ENCODE results near the gene MUC5B. TPM values are rescaled to one million over a fixed set of nuclear protein-coding genes. Genes with fewer than 3 reads are reported as not detected.

Gene MUC5B
- total RNA-seq, 3 donors from 2014 or later: 2.0 to 6.9 TPM; not detected in 1

GRCh38 chr11:1234054-1234720 is 11.3 kb downstream of the MUC5B start:
- intact Hi-C loops (cut with DNase I; ENCODE audit: low total_unique reads): no loop called here
- Histone ChIP-seq H3K36me3 (no peaks in the 10 kb centered on the region), H3K4me1 (no peaks in the 10 kb centered on the region), H3K27me3 (peaks cover 0 to 41% of the 10 kb centered on the region in 2 donors), H3K27ac (no peak overlapping the region), H3K9me3 (no peaks in the 10 kb centered on the region), H3K4me3 (no peak overlapping the region)
- no peak for DNase-seq (ENCODE audit: low spot score in 2 of 2)
- TF ChIP-seq POLR2AphosphoS5 (IDR thresholded peaks at IDR 0.05) (no peak), CTCF (IDR thresholded peaks at IDR 0.05) (no peak), POLR2A (IDR thresholded peaks at IDR 0.05) (no peak)

- Histone ChIP-seq H3K27ac (no peak overlapping the region), H3K27me3 (peaks cover 0 to 34% of the 10 kb centered on the region in 2 donors), H3K36me3 (no peaks in the 10 kb centered on the region), H3K9me3 (no peaks in the 10 kb centered on the region), H3K4me1 (no peaks in the 10 kb centered on the region), H3K4me3 (no peak overlapping the region)
- DNase-seq (ENCODE audit: low spot score in 2 of 2): no peak
- TF ChIP-seq POLR2AphosphoS5 (IDR thresholded peaks at IDR 0.05): no peak
- intact Hi-C loops (cut with DNase I; ENCODE audit: low total_unique reads): no loop called here
Observed at GRCh38 chr11:1234771-1235305, 12.0 kb downstream of the MUC5B start.

GRCh38 chr11:1235306-1235900 is 12.5 kb downstream of the MUC5B start:
- H3K27ac ChIP-seq: no peak overlapping the region
- H3K36me3 ChIP-seq: no peaks in the 10 kb centered on the region
- intact Hi-C loops (cut with DNase I; ENCODE audit: low total_unique reads): no loop called here
- H3K4me3 ChIP-seq: no peak overlapping the region
- H3K9me3 ChIP-seq: no peaks in the 10 kb centered on the region
- no peak for DNase-seq (ENCODE audit: low spot score in 2 of 2)
- H3K27me3 ChIP-seq: peaks cover 0 to 29% of the 10 kb centered on the region in 2 donors
- H3K4me1 ChIP-seq: no peaks in the 10 kb centered on the region
- TF ChIP-seq POLR2AphosphoS5 (IDR thresholded peaks at IDR 0.05): no peak
- TF ChIP-seq CTCF (IDR thresholded peaks at IDR 0.05): no peak
- no peak for TF ChIP-seq POLR2A (IDR thresholded peaks at IDR 0.05)

- Histone ChIP-seq H3K9me3 (no peaks in the 10 kb centered on the region), H3K4me3 (no peak overlapping the region), H3K27ac (no peak overlapping the region), H3K27me3 (peaks cover 0 to 24% of the 10 kb centered on the region in 2 donors), H3K4me1 (no peaks in the 10 kb centered on the region), H3K36me3 (no peaks in the 10 kb centered on the region)
- DNase-seq (ENCODE audit: low spot score in 2 of 2): no peak
- TF ChIP-seq CTCF (IDR thresholded peaks at IDR 0.05): no peak
- TF ChIP-seq POLR2AphosphoS5 (IDR thresholded peaks at IDR 0.05): no peak
- no peak for TF ChIP-seq POLR2A (IDR thresholded peaks at IDR 0.05)
- intact Hi-C loops (cut with DNase I; ENCODE audit: low total_unique reads): loop anchor here (1.0 kb wide), 1 partner anchor 24 kb away; no protein-coding TSS in a partner anchor
Observed at GRCh38 chr11:1235901-1236315, 13.0 kb downstream of the MUC5B start.

- Histone ChIP-seq H3K9me3 (no peaks in the 10 kb centered on the region), H3K4me1 (no peaks in the 10 kb centered on the region), H3K27ac (no peak overlapping the region), H3K27me3 (peaks cover 0 to 18% of the 10 kb centered on the region in 2 donors), H3K4me3 (no peak overlapping the region), H3K36me3 (no peaks in the 10 kb centered on the region)
- no peak for DNase-seq (ENCODE audit: low spot score in 2 of 2)
- TF ChIP-seq CTCF (IDR thresholded peaks at IDR 0.05): no peak
- TF ChIP-seq POLR2AphosphoS5 (IDR thresholded peaks at IDR 0.05): no peak
- TF ChIP-seq POLR2A (IDR thresholded peaks at IDR 0.05): no peak
- intact Hi-C loops (cut with DNase I; ENCODE audit: low total_unique reads): loop anchor here (1.0 kb wide), 1 partner anchor 24 kb away; no protein-coding TSS in a partner anchor
Observed at GRCh38 chr11:1236316-1237127, 13.7 kb downstream of the MUC5B start.
